ENCODE measurements around the gene GVQW3.

GRCh38 chr11:76424379-76424778, 43.3 kb downstream of the GVQW3 start:
- TF ChIP-seq CTCF (conservative IDR thresholded peaks at IDR 0.05 in 1 of 2, IDR thresholded peaks at IDR 0.05 in 1 of 2; ENCODE audit: extremely low read depth in 1 of 2, insufficient read depth in 1 of 2, low read depth in 1 of 2, low read length in 2 of 2) (no peak), EZH2 (IDR thresholded peaks at IDR 0.05; ENCODE audit: borderline replicate concordance, low read length) (no peak)

Data from mammary epithelial cell (primary cell).